GM23338 (cell line): ENCODE results near the gene KCNJ8. TPM values are rescaled to one million over a fixed set of nuclear protein-coding genes. Genes with fewer than 3 reads are reported as not detected.

Experiments used
- ATAC-seq: fragments of 200-7000 bp; cut with Tn5 transposase; 3 replicates; pipeline ENCODE4 v1.9.1; 2020
- DNase-seq: peaks from one replicate; pipeline ENCODE4 v3.0.0-alpha.2; 2015; ENCODE audit warnings: low spot score
- H2AFZ ChIP-seq: fragments of 200-600 bp; sonication (generic); 2 replicates; pipeline ENCODE4 v1.8.0; 2016; ENCODE audit warnings: antibody characterized with exemption, mild to moderate bottlenecking, moderate library complexity
- H3F3A ChIP-seq: fragments of 200-600 bp; sonication (generic); replicated peaks from 2 replicates; pipeline ENCODE4 v1.8.0; 2017; ENCODE audit warnings: antibody characterized with exemption, mixed run types, low read depth
- H3K27ac ChIP-seq: fragments of 200-600 bp; sonication (generic); 2 replicates; pipeline ENCODE4 v1.6.1; 2016; ENCODE audit warnings: low read depth
- H3K27me3 ChIP-seq: fragments of 200-600 bp; sonication (generic); 2 replicates; pipeline ENCODE4 v1.8.0; 2016; ENCODE audit warnings: mild to moderate bottlenecking, mixed run types, moderate library complexity; ENCODE audit not compliant: insufficient read depth
- H3K36me3 ChIP-seq: fragments of 200-600 bp; sonication (generic); 2 replicates; pipeline ENCODE4 v1.8.0; 2016; ENCODE audit warnings: mild to moderate bottlenecking; ENCODE audit not compliant: insufficient read depth
- H3K4me1 ChIP-seq: fragments of 200-600 bp; sonication (generic); 2 replicates; pipeline ENCODE4 v1.8.0; 2016; ENCODE audit warnings: mild to moderate bottlenecking, moderate library complexity; ENCODE audit not compliant: insufficient read depth
- H3K4me2 ChIP-seq: fragments of 200-600 bp; sonication (generic); 2 replicates; pipeline ENCODE4 v1.7.1; 2017; ENCODE audit warnings: mixed run types
- H3K4me3 ChIP-seq: fragments of 200-600 bp; sonication (generic); 2 replicates; pipeline ENCODE4 v1.6.1; 2016; ENCODE audit warnings: mixed run types
- H3K79me2 ChIP-seq: fragments of 200-600 bp; sonication (generic); replicated peaks from 2 replicates; pipeline ENCODE4 v1.8.0; 2017; ENCODE audit warnings: mild to moderate bottlenecking; ENCODE audit not compliant: insufficient read depth
- H3K9me2 ChIP-seq: fragments of 200-600 bp; sonication (generic); 2 replicates; pipeline ENCODE4 v1.8.0; 2017; ENCODE audit not compliant: insufficient read depth
- H4K20me1 ChIP-seq: fragments of 200-600 bp; sonication (generic); replicated peaks from 2 replicates; pipeline ENCODE4 v1.8.0; 2017; ENCODE audit warnings: mild to moderate bottlenecking; ENCODE audit not compliant: insufficient read depth
- H3K27ac Mint-ChIP-seq: 2 replicates; pipeline ENCODE4 v1.8.0; 2020; ENCODE audit warnings: inconsistent platforms, mild to moderate bottlenecking, moderate library complexity, mixed read lengths
- H3K27me3 Mint-ChIP-seq: 3 replicates; pipeline ENCODE4 v1.8.0; 2022; ENCODE audit warnings: low read depth, mild to moderate bottlenecking, moderate library complexity, mixed read lengths, inconsistent platforms; ENCODE audit not compliant: insufficient read depth, poor library complexity
- H3K36me3 Mint-ChIP-seq: 3 replicates; pipeline ENCODE4 v1.8.0; 2021; ENCODE audit warnings: low read depth, mild to moderate bottlenecking, inconsistent platforms, moderate library complexity, mixed read lengths
- H3K4me1 Mint-ChIP-seq: 3 replicates; pipeline ENCODE4 v1.8.0; 2020; ENCODE audit warnings: mild to moderate bottlenecking, inconsistent platforms, mixed read lengths
- H3K4me3 Mint-ChIP-seq: 3 replicates; pipeline ENCODE4 v1.8.0; 2021; ENCODE audit warnings: moderate library complexity, mild to moderate bottlenecking, inconsistent platforms, mixed read lengths
- H3K9me3 Mint-ChIP-seq: 3 replicates; pipeline ENCODE4 v1.8.0; 2020; ENCODE audit warnings: moderate library complexity, mild to moderate bottlenecking, inconsistent platforms, mixed read lengths
- CREB1 ChIP-seq: fragments of 250-450 bp; sonication (Bioruptor Pico); IDR thresholded peaks from 2 replicates; pipeline ENCODE4 v1.5.0; 2020; ENCODE audit warnings: low read depth, mild to moderate bottlenecking, moderate library complexity
- CTCF ChIP-seq, 2 experiments: fragments of 200-600 bp in 1 of 2; sonication (generic) in 1 of 2; conservative IDR thresholded peaks; 2 replicates each; pipeline versions ENCODE4 v1.5.1 to v1.6.1; 2016 to 2017; ENCODE audit warnings: antibody characterized with exemption in 2 of 2, low read depth in 2 of 2, mild to moderate bottlenecking in 2 of 2, moderate library complexity in 1 of 2
- ETS1 ChIP-seq: IDR thresholded peaks from 2 replicates; pipeline ENCODE4 v1.6.1; 2016; ENCODE audit warnings: antibody characterized with exemption
- EZH2 ChIP-seq: fragments of 200-600 bp; sonication (generic); IDR thresholded peaks from one replicate; pipeline ENCODE4 v1.8.0; 2017; ENCODE audit warnings: antibody characterized with exemption, mild to moderate bottlenecking, low read depth; ENCODE audit not compliant: unreplicated experiment
- EZH2phosphoT487 ChIP-seq: fragments of 200-600 bp; sonication (generic); IDR thresholded peaks from one replicate; pipeline ENCODE4 v1.8.1; 2018; ENCODE audit warnings: antibody characterized with exemption; ENCODE audit not compliant: unreplicated experiment
- JUNB ChIP-seq: IDR thresholded peaks from one replicate; pipeline ENCODE4 v1.6.1; 2016; ENCODE audit warnings: antibody characterized with exemption; ENCODE audit not compliant: unreplicated experiment
- POLR2AphosphoS5 ChIP-seq: IDR thresholded peaks from 2 replicates; pipeline ENCODE4 v1.6.1; 2016; ENCODE audit warnings: antibody characterized with exemption, low read depth
- REST ChIP-seq: IDR thresholded peaks from one replicate; pipeline ENCODE4 v1.6.1; 2018; ENCODE audit warnings: antibody characterized with exemption; ENCODE audit not compliant: unreplicated experiment
- ZNF114 ChIP-seq: fragments of 250-450 bp; sonication (Bioruptor Pico); IDR thresholded peaks from 2 replicates; pipeline ENCODE4 v1.5.0; 2020; ENCODE audit warnings: mild to moderate bottlenecking, moderate library complexity
- ZNF462 ChIP-seq: fragments of 250-450 bp; sonication (Bioruptor Pico); IDR thresholded peaks from 2 replicates; pipeline ENCODE4 v1.5.0; 2020; ENCODE audit warnings: mild to moderate bottlenecking, moderate library complexity
- polyA plus RNA-seq: library from polyadenylated mRNA; unstranded; fragments of >200 nt; fragmentation: Nextera tagmentation; extraction: Ambion mirVana; gene quantifications from 2 replicates; pipeline ENCODE4 v1.2.1, GENCODE V29; 2016
- total RNA-seq: library from RNA; depleted of rRNA; stranded (reverse); fragments of >200 nt; shearing (Covaris generic); gene quantifications from 2 replicates; pipeline ENCODE4 v1.2.3, GENCODE V29; 2014

KCNJ8 gene
- total and polyA plus RNA-seq, 2 experiments from 2014 or later, result 0.82 to 0.87 TPM

GRCh38 chr12:21756699-21757098 is 17.8 kb downstream of the KCNJ8 start (continued):
- TF ChIP-seq CTCF (conservative IDR thresholded peaks at IDR 0.05; ENCODE audit: low read depth in 2 of 2) (no peak), ETS1 (no peak), CREB1 (CRISPR knock-in tag) (no peak), ZNF114 (no peak)

GRCh38 chr12:21751517-21751916 is 23.0 kb downstream of the KCNJ8 start:
- no peak for ATAC-seq
- Mint-ChIP-seq H3K4me3 (no peak overlapping the region), H3K27me3 (no peaks in the 10 kb centered on the region), H3K4me1 (no peaks in the 10 kb centered on the region; the same call in 2 of the 3 replicates), H3K27ac (no peak overlapping the region), H3K9me3 (no peaks in the 10 kb centered on the region), H3K36me3 (no peaks in the 10 kb centered on the region)
- H3K4me1 ChIP-seq, result no peaks in the 10 kb centered on the region
- no peaks in the 10 kb centered on the region for H4K20me1 ChIP-seq
- H3K9me2 ChIP-seq, result no peaks in the 10 kb centered on the region
- H3K36me3 ChIP-seq, result no peaks in the 10 kb centered on the region
- no peaks in the 10 kb centered on the region for H3F3A ChIP-seq
- H2AFZ ChIP-seq, result no peak overlapping the region
- TF ChIP-seq EZH2phosphoT487 (no peak), ZNF114 (no peak), REST (no peak), ZNF462 (CRISPR knock-in tag) (no peak), POLR2AphosphoS5 (no peak), JUNB (no peak), CREB1 (CRISPR knock-in tag) (no peak), EZH2 (no peak), CTCF (conservative IDR thresholded peaks at IDR 0.05; ENCODE audit: low read depth in 2 of 2) (no peak)
- no peak overlapping the region for H3K4me2 ChIP-seq
- no peaks in the 10 kb centered on the region for H3K27me3 ChIP-seq
- no peak for DNase-seq
- H3K4me3 ChIP-seq, result no peak overlapping the region
- H3K27ac ChIP-seq, result no peak overlapping the region
- H3K79me2 ChIP-seq, result no peaks in the 10 kb centered on the region
